ENCODE results near the gene RTKN. TPM values are rescaled to one million over a fixed set of nuclear protein-coding genes. Genes with fewer than 3 reads are reported as not detected.
A peak's percentile ranks its signal among the peaks of the same experiment; 100 is the strongest.
"Not testable (repeated sequence)": the region's sequence is repeated elsewhere in the genome, so short reads cannot be mapped to it uniquely, and the experiment has no call there.

RTKN gene
- polyA plus RNA-seq, 2 of the 4 experiments (the other 2 are of a cell fraction), result 15.1 to 20.1 TPM

- peak; percentile 92 for TF ChIP-seq POLR2AphosphoS2 (conservative IDR thresholded peaks at IDR 0.05; ENCODE audit: low read length)
- TF ChIP-seq, protein P1, sequence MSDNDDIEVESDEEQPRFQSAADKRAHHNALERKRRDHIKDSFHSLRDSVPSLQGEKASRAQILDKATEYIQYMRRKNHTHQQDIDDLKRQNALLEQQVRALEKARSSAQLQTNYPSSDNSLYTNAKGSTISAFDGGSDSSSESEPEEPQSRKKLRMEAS (IDR thresholded peaks at IDR 0.05), result peak; percentile 95
- no peak for TF ChIP-seq ZFP36 (IDR thresholded peaks at IDR 0.05; ENCODE audit: borderline replicate concordance, partially characterized antibody)
- TF ChIP-seq CHD4 (IDR thresholded peaks at IDR 0.05; ENCODE audit: borderline replicate concordance), result no peak
- TF ChIP-seq, protein P2, sequence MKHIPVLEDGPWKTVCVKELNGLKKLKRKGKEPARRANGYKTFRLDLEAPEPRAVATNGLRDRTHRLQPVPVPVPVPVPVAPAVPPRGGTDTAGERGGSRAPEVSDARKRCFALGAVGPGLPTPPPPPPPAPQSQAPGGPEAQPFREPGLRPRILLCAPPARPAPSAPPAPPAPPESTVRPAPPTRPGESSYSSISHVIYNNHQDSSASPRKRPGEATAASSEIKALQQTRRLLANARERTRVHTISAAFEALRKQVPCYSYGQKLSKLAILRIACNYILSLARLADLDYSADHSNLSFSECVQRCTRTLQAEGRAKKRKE (CRISPR knock-in tag; IDR thresholded peaks at IDR 0.05; ENCODE audit: low read depth), result no peak
- TF ChIP-seq NR3C1 (IDR thresholded peaks at IDR 0.05), result no peak
- peak; percentile 20 for TF ChIP-seq CHD2 (IDR thresholded peaks at IDR 0.05; ENCODE audit: low read length, partially characterized antibody)
- peak; percentile 94 for TF ChIP-seq POLR2A (IDR thresholded peaks at IDR 0.05; ENCODE audit: low read length)
- 0 out of 2 replicates have a peak, but pooled peaks have one; percentile 9 for TF ChIP-seq USF2 (IDR thresholded peaks at IDR 0.05)
Measured at GRCh38 chr2:74472086-74472944, 30.6 kb upstream of the RTKN start, which contains the start of gene MRPL53 (continued).

GRCh38 chr2:74471332-74472065 is 29.8 kb upstream of the RTKN start:
- POLR2A ChIA-PET, result interaction anchor here (0.6 to 3.1 kb wide), 7 partner anchors 8 to 734 kb away, joined by 3 to 37 read pairs (median 5); partner anchors contain the start of genes CCDC142, TPRKB, TTC31 and WBP1
- ATAC-seq, result peak in 1 of 2 experiments; percentile 2; a peak in 2 of 6 replicates
- Histone ChIP-seq H3K4me1 (peaks cover 16% of the 10 kb centered on the region), H3K4me3 (peak overlapping the region; percentile 63), H3K4me2 (peak overlapping the region; percentile 92), H3K9me3 (no peaks in the 10 kb centered on the region), H3K27ac (peak overlapping the region; percentile 86 to 91)
- no peak for FAIRE-seq
- TF ChIP-seq HOXA7 (CRISPR knock-in tag; IDR thresholded peaks at IDR 0.05) (0 out of 2 replicates have a peak, but pooled peaks have one; percentile 45), NPAS2 (CRISPR knock-in tag; IDR thresholded peaks at IDR 0.05; ENCODE audit: borderline replicate concordance) (no peak)
- no peak for DNase-seq (ENCODE audit: low read depth in 1 of 2, low spot score in 1 of 2)
- 60% methylated on average over 16 of the region's 16 CpGs for WGBS (ENCODE audit: missing lambda C conversion rate)
- CTCF ChIA-PET, result interaction anchor here (0.6 to 5.2 kb wide), 2 partner anchors 11 to 18 kb away, joined by 3 to 37 read pairs; partner anchors contain the start of genes CCDC142 and TTC31

DNA sequence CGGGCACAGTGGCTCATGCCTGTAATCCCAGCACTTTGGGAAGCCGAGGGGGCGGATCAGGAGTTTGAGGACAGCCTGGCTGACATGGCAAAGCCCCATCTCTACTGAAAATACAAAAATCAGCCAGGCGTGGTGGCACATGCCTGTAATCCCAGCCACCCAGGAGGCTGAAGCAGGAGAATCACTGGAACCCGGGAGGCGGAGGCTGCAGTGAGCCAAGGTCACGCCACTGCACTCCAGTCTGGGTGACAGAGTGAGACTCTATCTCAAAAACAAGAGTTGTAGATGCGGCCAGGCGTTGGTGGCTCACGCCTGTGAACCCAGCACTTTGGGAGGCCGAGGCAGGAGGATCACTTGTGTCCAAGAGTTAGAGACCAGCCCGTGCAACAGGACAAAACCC is 29.0 kb upstream of the RTKN start:
- WGBS (ENCODE audit: missing lambda C conversion rate), result 95% methylated on average over 12 of the region's 12 CpGs
- not testable (repeated sequence) for DNase-seq (ENCODE audit: low read depth in 1 of 2, low spot score in 1 of 2); ATAC-seq; H3K27ac ChIP-seq; H3K4me3 ChIP-seq; FAIRE-seq; H3K9me3 ChIP-seq
- H3K4me2 ChIP-seq, result peak overlapping the region; percentile 92
- POLR2A ChIA-PET, result interaction anchor here (0.6 to 3.1 kb wide), 2 partner anchors 13 to 733 kb away, joined by 3 to 37 read pairs; partner anchors contain the start of genes TPRKB and WBP1
- peaks cover 20% of the 10 kb centered on the region for H3K4me1 ChIP-seq
- CTCF ChIA-PET, result interaction anchor here (0.6 to 5.2 kb wide), 2 partner anchors 12 to 18 kb away, joined by 3 to 37 read pairs; partner anchors contain the start of genes CCDC142 and TTC31

GRCh38 chr2:74464406-74464805 is 22.7 kb upstream of the RTKN start:
- POLR2A ChIA-PET, result interaction anchor here (1.5 to 2.4 kb wide), 2 partner anchors 10 to 18 kb away, joined by 4 to 8 read pairs; partner anchors contain the start of genes CCDC142, INO80B and TTC31
- H3K27ac ChIP-seq, result peak overlapping the region; percentile 90 to 95
- peaks cover 15% of the 10 kb centered on the region for H3K4me1 ChIP-seq
- FAIRE-seq (no peak), DNase-seq (ENCODE audit: low read depth in 1 of 2, low spot score in 1 of 2) (no peak), ATAC-seq (peak; percentile 10 to 13; a peak in 5 of 6 replicates)
- CTCF ChIA-PET, result interaction anchor here (1.0 to 3.2 kb wide), 3 partner anchors 8 to 116 kb away, joined by 3 to 17 read pairs (median 10); partner anchors contain the start of genes CCDC142 and TTC31
- 16% methylated on average over 12 of the region's 13 CpGs for WGBS (ENCODE audit: missing lambda C conversion rate)
- H3K4me2 ChIP-seq, result peak overlapping the region; percentile 90
- TF ChIP-seq CTCF (IDR thresholded peaks at IDR 0.05) (no peak), FOSL2 (IDR thresholded peaks at IDR 0.05) (no peak), FOSL2 (CRISPR knock-in tag; IDR thresholded peaks at IDR 0.05) (no peak), SREBF2 (IDR thresholded peaks at IDR 0.05) (no peak), USF2 (IDR thresholded peaks at IDR 0.05) (no peak), NFE2L2 (conservative IDR thresholded peaks at IDR 0.05; ENCODE audit: low read length) (no peak), E2F6 (IDR thresholded peaks at IDR 0.05; ENCODE audit: borderline replicate concordance, low read depth) (no peak), ESRRA (IDR thresholded peaks at IDR 0.05; ENCODE audit: borderline replicate concordance, low read length) (no peak)
- H3K4me3 ChIP-seq, result peak overlapping the region; percentile 91
- H3K9me3 ChIP-seq, result no peaks in the 10 kb centered on the region

All from A549 (cell line).